PC-3 (cell line): ENCODE measurements around the gene EPHA7. TPM values are rescaled to one million over a fixed set of nuclear protein-coding genes. Genes with fewer than 3 reads are reported as not detected.

ENCODE experiments used
- ATAC-seq: fragments of 200-7000 bp; cut with Tn5 transposase; 2 replicates; pipeline ENCODE4 v1.9.1; 2020; ENCODE audit warnings: mild to moderate bottlenecking, moderate library complexity
- BruUV-seq: library from RNA; stranded (reverse); fragments of 400-500 nt; replicated peaks from 2 replicates; lab custom pipeline; 2021; lab: Mats Ljungman, UMichigan
- CTCF ChIA-PET: fragments of 300-600 bp; sonication (Branson Sonifier 250); formaldehyde crosslinking; loops from one replicate; lab custom pipeline; 2022; ENCODE audit warnings: antibody characterized with exemption; lab: Charles Lee
- POLR2A ChIA-PET: fragments of 300-600 bp; sonication (Branson Sonifier 250); formaldehyde crosslinking; loops from one replicate; lab custom pipeline; 2022; ENCODE audit warnings: antibody characterized with exemption; ENCODE audit not compliant: unreplicated experiment; lab: Charles Lee
- DNase-seq: peaks from one replicate; pipeline ENCODE4 v3.0.0-alpha.2; 2015
- H2AFZ ChIP-seq: fragments of 300-600 bp; sonication (generic); 2 replicates; pipeline ENCODE4 v1.6.0; 2016; ENCODE audit warnings: antibody characterized with exemption, low read length
- H3F3A ChIP-seq: fragments of 300-600 bp; sonication (generic); one replicate; pipeline ENCODE4 v1.6.0; 2017; ENCODE audit warnings: antibody characterized with exemption, low read length, control low read depth, mild to moderate bottlenecking; ENCODE audit not compliant: unreplicated experiment
- H3K27ac ChIP-seq: fragments of 300-600 bp; sonication (generic); 2 replicates; pipeline ENCODE4 v1.5.1; 2016; ENCODE audit warnings: mild to moderate bottlenecking, low read length
- H3K27me3 ChIP-seq: fragments of 300-600 bp; sonication (generic); 2 replicates; pipeline ENCODE4 v1.6.1; 2016; ENCODE audit warnings: low read length, mixed read lengths
- H3K36me3 ChIP-seq: fragments of 300-600 bp; sonication (generic); 2 replicates; pipeline ENCODE4 v1.6.1; 2016; ENCODE audit warnings: low read depth, mixed run types, low read length, mixed read lengths
- H3K4me1 ChIP-seq: fragments of 300-600 bp; sonication (generic); 2 replicates; pipeline ENCODE4 v1.5.1; 2016; ENCODE audit warnings: low read length; ENCODE audit not compliant: insufficient read depth
- H3K4me2 ChIP-seq: fragments of 300-600 bp; sonication (generic); 2 replicates; pipeline ENCODE4 v1.6.0; 2016; ENCODE audit warnings: low read length
- H3K4me3 ChIP-seq: fragments of 300-600 bp; sonication (generic); 2 replicates; pipeline ENCODE4 v1.5.1; 2016; ENCODE audit warnings: mild to moderate bottlenecking, low read length, mixed read lengths
- H3K79me2 ChIP-seq: fragments of 300-600 bp; sonication (generic); 2 replicates; pipeline ENCODE4 v1.6.1; 2017; ENCODE audit warnings: low read length, mixed read lengths
- H3K9ac ChIP-seq: fragments of 300-600 bp; sonication (generic); 2 replicates; pipeline ENCODE4 v1.6.0; 2016; ENCODE audit warnings: mild to moderate bottlenecking, low read length
- H3K9me2 ChIP-seq: fragments of 300-600 bp; sonication (generic); replicated peaks from 2 replicates; pipeline ENCODE4 v1.6.1; 2016; ENCODE audit warnings: mixed run types, low read length, mixed read lengths
- H3K9me3 ChIP-seq: fragments of 300-600 bp; sonication (generic); 2 replicates; pipeline ENCODE4 v1.6.1; 2016; ENCODE audit warnings: low read length, mixed read lengths
- H4K20me1 ChIP-seq: fragments of 300-600 bp; sonication (generic); 2 replicates; pipeline ENCODE4 v1.6.1; 2016; ENCODE audit warnings: low read length, mixed read lengths
- EZH2 ChIP-seq: fragments of 300-600 bp; sonication (generic); IDR thresholded peaks from one replicate; pipeline ENCODE4 v1.6.1; 2017; ENCODE audit warnings: antibody characterized with exemption, mild to moderate bottlenecking, low read length; ENCODE audit not compliant: unreplicated experiment
- EZH2phosphoT487 ChIP-seq: fragments of 300-600 bp; sonication (generic); IDR thresholded peaks from 2 replicates; pipeline ENCODE4 v1.6.1; 2018; ENCODE audit warnings: mild to moderate bottlenecking, antibody characterized with exemption, low read length, borderline replicate concordance
- intact Hi-C: fragments of 100-400 bp; cut with micrococcal nuclease; formaldehyde crosslinking; loops from 2 replicates; pipeline ENCODE4 v1.9.0; 2023
- total RNA-seq: library from RNA; depleted of rRNA; stranded (reverse); fragments of >200 nt; gene quantifications from 2 replicates; pipeline ENCODE4 v1.2.3, GENCODE V29; 2014
- TF ChIP-seq, protein P1 (sequence below): fragments of 300-600 bp; sonication (generic); conservative IDR thresholded peaks from 2 replicates; pipeline ENCODE4 v1.5.1; 2017; ENCODE audit warnings: antibody characterized with exemption, low read depth, mild to moderate bottlenecking, low read length

Gene EPHA7
- total RNA-seq, 1 experiment from 2014 or later, result 1.4 TPM

DNA sequence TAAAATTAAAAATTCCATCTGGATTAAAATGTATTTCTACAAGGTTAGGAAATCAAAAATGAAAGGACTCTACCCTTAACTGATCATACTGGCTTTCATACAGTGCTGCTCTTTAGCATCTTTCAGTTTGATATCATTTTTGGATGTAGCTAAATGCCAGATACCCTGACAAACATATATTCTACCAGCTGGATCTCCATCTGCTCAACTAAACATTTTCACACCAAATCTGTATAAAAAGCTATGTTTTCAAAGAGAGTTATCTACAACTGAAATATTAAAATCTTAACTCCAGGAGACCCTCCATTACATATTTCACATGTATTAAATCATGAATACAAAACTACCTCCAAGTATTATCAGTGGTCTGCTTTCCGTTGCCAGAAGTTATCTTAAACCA lies 95.7 kb downstream of the EPHA7 start:
- H3K9ac ChIP-seq, result no peak overlapping the region
- no peaks in the 10 kb centered on the region for H3K4me1 ChIP-seq
- H2AFZ ChIP-seq, result no peak overlapping the region
- H3K9me3 ChIP-seq, result no peaks in the 10 kb centered on the region
- ChIA-PET POLR2A (no interaction called here), CTCF (no interaction called here)
- no TSS peak for BruUV-seq
- TF ChIP-seq EZH2 (no peak), EZH2phosphoT487 (no peak)
- TF ChIP-seq, protein P1, sequence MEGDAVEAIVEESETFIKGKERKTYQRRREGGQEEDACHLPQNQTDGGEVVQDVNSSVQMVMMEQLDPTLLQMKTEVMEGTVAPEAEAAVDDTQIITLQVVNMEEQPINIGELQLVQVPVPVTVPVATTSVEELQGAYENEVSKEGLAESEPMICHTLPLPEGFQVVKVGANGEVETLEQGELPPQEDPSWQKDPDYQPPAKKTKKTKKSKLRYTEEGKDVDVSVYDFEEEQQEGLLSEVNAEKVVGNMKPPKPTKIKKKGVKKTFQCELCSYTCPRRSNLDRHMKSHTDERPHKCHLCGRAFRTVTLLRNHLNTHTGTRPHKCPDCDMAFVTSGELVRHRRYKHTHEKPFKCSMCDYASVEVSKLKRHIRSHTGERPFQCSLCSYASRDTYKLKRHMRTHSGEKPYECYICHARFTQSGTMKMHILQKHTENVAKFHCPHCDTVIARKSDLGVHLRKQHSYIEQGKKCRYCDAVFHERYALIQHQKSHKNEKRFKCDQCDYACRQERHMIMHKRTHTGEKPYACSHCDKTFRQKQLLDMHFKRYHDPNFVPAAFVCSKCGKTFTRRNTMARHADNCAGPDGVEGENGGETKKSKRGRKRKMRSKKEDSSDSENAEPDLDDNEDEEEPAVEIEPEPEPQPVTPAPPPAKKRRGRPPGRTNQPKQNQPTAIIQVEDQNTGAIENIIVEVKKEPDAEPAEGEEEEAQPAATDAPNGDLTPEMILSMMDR, result no peak
- H3K36me3 ChIP-seq, result no peaks in the 10 kb centered on the region
- no peaks in the 10 kb centered on the region for H3F3A ChIP-seq
- H3K9me2 ChIP-seq, result no peaks in the 10 kb centered on the region
- DNase-seq (no peak), ATAC-seq (no peak)
- H3K27me3 ChIP-seq, result no peaks in the 10 kb centered on the region
- no peak overlapping the region for H3K27ac ChIP-seq
- no peaks in the 10 kb centered on the region for H4K20me1 ChIP-seq
- no peak overlapping the region for H3K4me3 ChIP-seq
- intact Hi-C loops, result no loop called here
- H3K4me2 ChIP-seq, result no peak overlapping the region
- no peaks in the 10 kb centered on the region for H3K79me2 ChIP-seq

GRCh38 chr6:93322651-93323050 lies 96.7 kb downstream of the EPHA7 start:
- TF ChIP-seq EZH2phosphoT487 (no peak), EZH2 (no peak)
- TF ChIP-seq, protein P1, result no peak
- Histone ChIP-seq H3K4me2 (no peak overlapping the region), H4K20me1 (no peaks in the 10 kb centered on the region), H3K27me3 (no peaks in the 10 kb centered on the region), H3K9me2 (no peaks in the 10 kb centered on the region), H3K79me2 (no peaks in the 10 kb centered on the region), H3F3A (no peaks in the 10 kb centered on the region), H3K4me1 (no peaks in the 10 kb centered on the region), H3K9ac (no peak overlapping the region), H3K4me3 (no peak overlapping the region), H2AFZ (no peak overlapping the region), H3K36me3 (no peaks in the 10 kb centered on the region), H3K27ac (no peak overlapping the region), H3K9me3 (no peaks in the 10 kb centered on the region)
- CTCF ChIA-PET, result no interaction called here
- POLR2A ChIA-PET, result no interaction called here
- intact Hi-C loops, result no loop called here
- BruUV-seq, result no TSS peak
- DNase-seq (no peak), ATAC-seq (no peak)

DNA sequence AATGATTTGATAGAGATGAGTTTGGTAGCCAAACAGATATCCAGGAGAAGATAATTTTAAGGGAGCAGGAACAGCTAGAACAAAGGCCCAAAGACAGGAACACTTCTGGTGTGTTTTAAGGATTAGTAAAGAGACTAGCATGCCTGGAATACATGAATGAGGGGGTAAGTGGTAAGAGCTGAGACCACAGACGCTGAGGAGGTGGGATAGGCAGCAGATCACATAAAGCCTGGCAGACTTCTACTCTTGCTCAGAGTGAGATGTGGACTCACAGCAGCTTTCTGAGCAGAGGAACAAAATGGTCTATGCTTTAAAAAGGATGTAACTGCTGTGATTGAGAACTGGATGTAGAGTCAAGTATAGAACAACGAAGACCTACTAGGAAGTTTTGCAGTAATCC lies 100.1 kb downstream of the EPHA7 start:
- no peaks in the 10 kb centered on the region for H3K4me1 ChIP-seq
- no peak for TF ChIP-seq EZH2phosphoT487
- TF ChIP-seq EZH2, result no peak
- TF ChIP-seq, protein P1, result no peak
- no peak for ATAC-seq
- no peaks in the 10 kb centered on the region for H4K20me1 ChIP-seq
- intact Hi-C loops, result no loop called here
- no peak overlapping the region for H3K27ac ChIP-seq
- CTCF ChIA-PET, result no interaction called here
- no peaks in the 10 kb centered on the region for H3K27me3 ChIP-seq
- no peak overlapping the region for H3K4me2 ChIP-seq
- no peak overlapping the region for H2AFZ ChIP-seq
- no TSS peak for BruUV-seq
- H3K4me3 ChIP-seq, result no peak overlapping the region
- no peaks in the 10 kb centered on the region for H3F3A ChIP-seq
- POLR2A ChIA-PET, result no interaction called here
- no peak overlapping the region for H3K9ac ChIP-seq
- H3K9me3 ChIP-seq, result no peaks in the 10 kb centered on the region
- DNase-seq, result no peak
- H3K79me2 ChIP-seq, result no peaks in the 10 kb centered on the region
- no peaks in the 10 kb centered on the region for H3K36me3 ChIP-seq
- no peaks in the 10 kb centered on the region for H3K9me2 ChIP-seq
